Endothelial cell of umbilical vein (primary cell): ENCODE measurements around the gene COL19A1. TPM values are rescaled to one million over a fixed set of nuclear protein-coding genes. Genes with fewer than 3 reads are reported as not detected.

Experiments used
- BruUV-seq: library from RNA; stranded (reverse); fragments of 400-500 nt; replicated peaks from 2 replicates; lab custom pipeline; 2021; lab: Mats Ljungman, UMichigan
- CTCF ChIA-PET: fragments of 300-600, 350-600 bp; sonication (Branson Sonifier 250); formaldehyde crosslinking; loops from one replicate; lab custom pipeline; 2021; ENCODE audit warnings: antibody characterized with exemption, inconsistent platforms; lab: Charles Lee
- POLR2A ChIA-PET: fragments of 300-600, 350-600 bp; sonication (Branson Sonifier 250); formaldehyde crosslinking; loops from one replicate; lab custom pipeline; 2021; ENCODE audit warnings: antibody characterized with exemption, inconsistent platforms; lab: Charles Lee
- DNase-seq: peaks from one replicate; pipeline ENCODE4 v3.0.0-alpha.2; 2011; ENCODE audit warnings: low read depth, low spot score
- FAIRE-seq: peaks from 2 replicates; lab custom pipeline; 2011; peaks lifted over from hg19 to GRCh38; lab: Jason Lieb, UNC
- H2AFZ ChIP-seq: 2 replicates; pipeline ENCODE4 v1.6.0; 2012; ENCODE audit warnings: low read depth, low read length, control low read depth, inconsistent platforms
- H3K27ac ChIP-seq: 2 replicates; pipeline ENCODE4 v1.5.1; 2011; ENCODE audit warnings: low read depth, mild to moderate bottlenecking, control low read depth, low read length, moderate library complexity; ENCODE audit not compliant: insufficient read depth
- H3K27me3 ChIP-seq, 2 experiments: 2 replicates each; pipeline versions ENCODE4 v1.6.0 to v1.6.1; 2011; ENCODE audit warnings: low read length in 2 of 2, mixed read lengths in 1 of 2; ENCODE audit not compliant: control insufficient read depth in 2 of 2, insufficient read depth in 2 of 2
- H3K36me3 ChIP-seq, 2 experiments: 2 replicates in 1 of 2; 3 replicates in 1 of 2; pipeline ENCODE4 v1.5.1; 2011; ENCODE audit warnings: low read length in 2 of 2, mild to moderate bottlenecking in 1 of 2, moderate library complexity in 1 of 2; ENCODE audit not compliant: control insufficient read depth in 2 of 2, insufficient read depth in 2 of 2; ENCODE audit errors: extremely low read depth in 1 of 2
- H3K4me1 ChIP-seq: 3 replicates; pipeline ENCODE4 v1.5.1; 2011; ENCODE audit warnings: mild to moderate bottlenecking, low read length; ENCODE audit not compliant: control insufficient read depth, insufficient read depth; ENCODE audit errors: extremely low read depth
- H3K4me2 ChIP-seq: 2 replicates; pipeline ENCODE4 v1.6.1; 2011; ENCODE audit warnings: low read length, control low read depth, mixed read lengths; ENCODE audit not compliant: insufficient read depth
- H3K4me3 ChIP-seq, 3 experiments: fragments of 200-600 bp in 1 of 3; sonication (generic), shearing (Covaris generic) in 1 of 3; replicated peaks in 1 of 3; 2 replicates each; pipeline ENCODE4 v1.5.1; 2011 to 2016; ENCODE audit warnings: control low read depth in 3 of 3, low read length in 3 of 3, mild to moderate bottlenecking in 2 of 3, inconsistent platforms in 1 of 3, low read depth in 1 of 3, moderate library complexity in 1 of 3; ENCODE audit not compliant: insufficient read depth in 1 of 3
- H3K79me2 ChIP-seq: 2 replicates; pipeline ENCODE4 v1.6.0; 2012; ENCODE audit warnings: low read length, inconsistent platforms; ENCODE audit not compliant: control insufficient read depth, insufficient read depth
- H3K9ac ChIP-seq: replicated peaks from 2 replicates; pipeline ENCODE3; 2011; ENCODE audit warnings: low read length, control low read depth; ENCODE audit not compliant: insufficient read depth; ENCODE audit errors: extremely low read depth
- H3K9me1 ChIP-seq: replicated peaks from 3 replicates; pipeline ENCODE4 v1.6.0; 2011; ENCODE audit warnings: mild to moderate bottlenecking, low read length; ENCODE audit not compliant: control insufficient read depth, insufficient read depth; ENCODE audit errors: extremely low read depth
- H3K9me3 ChIP-seq: replicated peaks from 2 replicates; pipeline ENCODE4 v1.5.1; 2012; ENCODE audit warnings: low read length, inconsistent platforms; ENCODE audit not compliant: control insufficient read depth, insufficient read depth
- H4K20me1 ChIP-seq: replicated peaks from 2 replicates; pipeline ENCODE3; 2011; ENCODE audit warnings: mild to moderate bottlenecking, low read length; ENCODE audit not compliant: control insufficient read depth, insufficient read depth; ENCODE audit errors: extremely low read depth
- EZH2 ChIP-seq: IDR thresholded peaks from 2 replicates; pipeline ENCODE4 v1.6.1; 2012; ENCODE audit warnings: borderline replicate concordance, low read depth, mild to moderate bottlenecking, moderate library complexity, low read length, inconsistent platforms; ENCODE audit not compliant: severe bottlenecking
- FOS ChIP-seq: IDR thresholded peaks from 2 replicates; pipeline ENCODE4 v1.6.1; 2011; ENCODE audit warnings: mild to moderate bottlenecking, low read length, moderate library complexity, borderline replicate concordance; ENCODE audit not compliant: insufficient read depth
- GATA2 ChIP-seq: IDR thresholded peaks from 2 replicates; pipeline ENCODE4 v1.7.0; 2011; ENCODE audit warnings: low read depth, mild to moderate bottlenecking, moderate library complexity, mixed read lengths, low read length; ENCODE audit not compliant: insufficient read length, insufficient read depth
- JUN ChIP-seq: IDR thresholded peaks from 2 replicates; pipeline ENCODE4 v1.6.1; 2011; ENCODE audit warnings: borderline replicate concordance, low read depth; ENCODE audit not compliant: insufficient read length, insufficient read depth
- MYC ChIP-seq: IDR thresholded peaks from one replicate; pipeline ENCODE4 v1.6.1; 2011; ENCODE audit warnings: mild to moderate bottlenecking, low read depth, low read length
- POLR2A ChIP-seq: IDR thresholded peaks from 2 replicates; pipeline ENCODE4 v1.6.1; 2012; ENCODE audit warnings: low read depth, mild to moderate bottlenecking, control low read depth, low read length
- POLR2AphosphoS5 ChIP-seq: IDR thresholded peaks from 2 replicates; pipeline ENCODE4 v1.6.1; 2012; ENCODE audit warnings: low read depth, mild to moderate bottlenecking, control low read depth, low read length, moderate library complexity; ENCODE audit not compliant: insufficient read depth
- dilution Hi-C: fragments of 300-500 bp; cut with MboI; formaldehyde crosslinking; loops from one replicate; pipeline ENCODE4 v1.15.0; 2019; ENCODE audit warnings: low sequenced_read_pairs; ENCODE audit not compliant: extremely low pct_ligation_motif_present
- intact Hi-C: fragments of 100-400 bp; cut with micrococcal nuclease; formaldehyde crosslinking; loops from one replicate; pipeline ENCODE4 v1.10.0; 2022
- polyA plus RNA-seq, 4 experiments: library from polyadenylated mRNA; depleted of rRNA in 3 of 4; stranded (reverse) in 3 of 4; unstranded in 1 of 4; fragments of >200 nt; gene quantifications; 2 replicates each; pipeline versions ENCODE4 v1.2.1 to v1.2.3, GENCODE V29; 2011 to 2012; ENCODE audit warnings: missing spikeins in 1 of 4
- total RNA-seq: library from RNA; stranded (reverse); gene quantifications from 2 replicates; pipeline ENCODE4 v1.2.3, GENCODE V29; 2021
- TF ChIP-seq, protein P1 (sequence below): IDR thresholded peaks from 2 replicates; pipeline ENCODE4 v1.6.1; 2011; ENCODE audit not compliant: insufficient read depth, insufficient read length
- TF ChIP-seq, protein P2 (sequence below), 2 donors: IDR thresholded peaks; 1 replicate in 1 of 2; 2 replicates in 1 of 2; pipeline ENCODE4 v1.5.1; 2011; ENCODE audit warnings: low read length in 2 of 2, mild to moderate bottlenecking in 2 of 2, moderate library complexity in 2 of 2, control low read depth in 1 of 2, inconsistent platforms in 1 of 2, low read depth in 1 of 2; ENCODE audit not compliant: insufficient read depth in 1 of 2; ENCODE audit errors: extremely low read depth in 1 of 2

Gene COL19A1
- total and polyA plus RNA-seq, 2 donors (not counting 3 experiments of a cell fraction or from before 2014, with no cell fraction given) = not detected

DNA sequence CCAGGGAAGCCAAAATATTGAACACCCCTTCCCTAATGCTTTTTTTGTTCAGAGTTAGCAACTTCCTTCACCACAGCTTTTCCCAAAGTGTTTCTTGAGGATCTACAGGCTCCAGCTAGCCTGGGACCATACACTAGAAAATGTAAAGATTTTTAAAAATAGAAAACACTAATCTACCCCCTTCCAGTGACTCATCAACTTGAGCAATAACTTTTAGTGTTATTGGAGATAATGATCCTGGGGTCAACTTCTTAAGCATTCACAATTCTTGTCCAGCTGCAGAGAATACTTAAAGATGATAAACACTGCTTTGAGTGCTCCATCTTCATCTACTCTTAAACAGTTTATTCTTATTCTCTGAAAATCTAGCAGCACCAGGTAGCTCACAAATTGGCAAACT is 304.9 kb downstream of the COL19A1 start:
- no peak overlapping the region for H3K27ac ChIP-seq
- no peaks in the 10 kb centered on the region for H3K79me2 ChIP-seq
- POLR2A ChIA-PET = no interaction called here
- intact Hi-C loops = no loop called here
- H4K20me1 ChIP-seq = no peaks in the 10 kb centered on the region
- no peak for FAIRE-seq
- H3K9me1 ChIP-seq = no peaks in the 10 kb centered on the region
- H3K9me3 ChIP-seq = no peaks in the 10 kb centered on the region
- dilution Hi-C loops = no loop called here
- H3K27me3 ChIP-seq = no peaks in the 10 kb centered on the region
- H3K4me1 ChIP-seq = no peaks in the 10 kb centered on the region
- no peak overlapping the region for H3K4me2 ChIP-seq
- no peak overlapping the region for H3K9ac ChIP-seq
- CTCF ChIA-PET = interaction anchor here (1.4 kb wide), 1 partner anchor 10 kb away, joined by 4 read pairs; no protein-coding TSS in a partner anchor
- H3K36me3 ChIP-seq = no peaks in the 10 kb centered on the region
- H2AFZ ChIP-seq = no peak overlapping the region
- H3K4me3 ChIP-seq = no peak overlapping the region
- no peak for TF ChIP-seq MYC
- no peak for TF ChIP-seq POLR2AphosphoS5
- no peak for TF ChIP-seq FOS
- no peak for TF ChIP-seq POLR2A
- TF ChIP-seq, protein P1, sequence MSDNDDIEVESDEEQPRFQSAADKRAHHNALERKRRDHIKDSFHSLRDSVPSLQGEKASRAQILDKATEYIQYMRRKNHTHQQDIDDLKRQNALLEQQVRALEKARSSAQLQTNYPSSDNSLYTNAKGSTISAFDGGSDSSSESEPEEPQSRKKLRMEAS = no peak
- DNase-seq = no peak
- no TSS peak for BruUV-seq

DNA sequence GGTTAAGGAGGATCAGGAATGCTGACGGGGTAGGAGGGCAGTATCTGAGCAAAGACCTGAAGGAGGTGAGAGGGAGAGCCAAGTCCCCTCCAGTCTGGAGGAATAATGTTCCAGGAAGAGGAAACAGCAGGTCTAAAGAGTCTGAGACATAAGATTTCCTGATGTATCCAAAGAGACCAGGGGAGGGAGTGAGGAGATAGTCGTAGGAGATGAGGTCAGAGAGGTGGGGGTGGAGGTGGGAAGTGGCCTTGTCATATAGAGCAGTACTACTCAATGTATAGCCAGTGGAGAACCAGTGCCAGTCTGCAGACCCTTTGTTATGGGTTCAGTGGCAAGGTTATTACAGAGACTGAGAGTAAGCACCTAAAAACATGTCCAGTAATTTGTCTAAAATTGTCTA is 305.9 kb downstream of the COL19A1 start:
- CTCF ChIA-PET = no interaction called here

More for the DNA sequence above, 305.9 kb downstream of the COL19A1 start:
- H3K4me1 ChIP-seq = no peaks in the 10 kb centered on the region
- no peak overlapping the region for H2AFZ ChIP-seq
- H3K9me3 ChIP-seq = no peaks in the 10 kb centered on the region
- POLR2A ChIA-PET = no interaction called here
- H3K9ac ChIP-seq = no peak overlapping the region
- no peaks in the 10 kb centered on the region for H3K9me1 ChIP-seq
- no peak overlapping the region for H3K4me2 ChIP-seq
- intact Hi-C loops = no loop called here
- no peak overlapping the region for H3K4me3 ChIP-seq
- dilution Hi-C loops = no loop called here
- no peaks in the 10 kb centered on the region for H3K36me3 ChIP-seq
- H3K27me3 ChIP-seq = no peaks in the 10 kb centered on the region
- no peaks in the 10 kb centered on the region for H3K79me2 ChIP-seq
- H3K27ac ChIP-seq = no peak overlapping the region
- no peak for FAIRE-seq
- no peak for TF ChIP-seq JUN
- TF ChIP-seq POLR2A = no peak
- no peak for TF ChIP-seq POLR2AphosphoS5
- no peak for TF ChIP-seq GATA2
- TF ChIP-seq, protein P1 = no peak
- no peak for TF ChIP-seq EZH2
- TF ChIP-seq FOS = no peak
- TF ChIP-seq, protein P2, sequence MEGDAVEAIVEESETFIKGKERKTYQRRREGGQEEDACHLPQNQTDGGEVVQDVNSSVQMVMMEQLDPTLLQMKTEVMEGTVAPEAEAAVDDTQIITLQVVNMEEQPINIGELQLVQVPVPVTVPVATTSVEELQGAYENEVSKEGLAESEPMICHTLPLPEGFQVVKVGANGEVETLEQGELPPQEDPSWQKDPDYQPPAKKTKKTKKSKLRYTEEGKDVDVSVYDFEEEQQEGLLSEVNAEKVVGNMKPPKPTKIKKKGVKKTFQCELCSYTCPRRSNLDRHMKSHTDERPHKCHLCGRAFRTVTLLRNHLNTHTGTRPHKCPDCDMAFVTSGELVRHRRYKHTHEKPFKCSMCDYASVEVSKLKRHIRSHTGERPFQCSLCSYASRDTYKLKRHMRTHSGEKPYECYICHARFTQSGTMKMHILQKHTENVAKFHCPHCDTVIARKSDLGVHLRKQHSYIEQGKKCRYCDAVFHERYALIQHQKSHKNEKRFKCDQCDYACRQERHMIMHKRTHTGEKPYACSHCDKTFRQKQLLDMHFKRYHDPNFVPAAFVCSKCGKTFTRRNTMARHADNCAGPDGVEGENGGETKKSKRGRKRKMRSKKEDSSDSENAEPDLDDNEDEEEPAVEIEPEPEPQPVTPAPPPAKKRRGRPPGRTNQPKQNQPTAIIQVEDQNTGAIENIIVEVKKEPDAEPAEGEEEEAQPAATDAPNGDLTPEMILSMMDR (IDR thresholded peaks at IDR 0.05; ENCODE audit: extremely low read depth in 1 of 2, insufficient read depth in 1 of 2, low read depth in 1 of 2, low read length in 2 of 2) = no peak
- no peak for TF ChIP-seq MYC
- no peaks in the 10 kb centered on the region for H4K20me1 ChIP-seq
- no peak for DNase-seq
- BruUV-seq = no TSS peak
